SH-SY5Y (cell line): Measurements from ENCODE around the gene OCA2.

Experiments
- GATA2 ChIP-seq: IDR thresholded peaks from 2 replicates; pipeline ENCODE4 v1.6.1; 2011; ENCODE audit warnings: mild to moderate bottlenecking, low read depth, low read length
- GATA3 ChIP-seq: IDR thresholded peaks from 2 replicates; pipeline ENCODE4 v1.6.1; 2011; ENCODE audit warnings: low read depth, mild to moderate bottlenecking, low read length, moderate library complexity

- TF ChIP-seq GATA2 = no peak
- no peak for TF ChIP-seq GATA3
Measured at GRCh38 chr15:28023933-28024888, 74.9 kb downstream of the OCA2 start.
